Measurements from ENCODE around the gene TOGARAM2.

TOGARAM2 gene

GRCh38 chr2:29100564-29100963, 119.5 kb downstream of the TOGARAM2 start:
- Histone ChIP-seq H3K4me3 (no peak overlapping the region), H3K9ac (ENCODE audit: insufficient read length) (no peak overlapping the region), H3K9me3 (ENCODE audit: low read depth, low read length) (no peaks in the 10 kb centered on the region), H3K27ac (no peak overlapping the region), H3K36me3 (ENCODE audit: insufficient read depth, low read length) (no peaks in the 10 kb centered on the region)
- no peak for DNase-seq (ENCODE audit: low read depth, low spot score)
- TF ChIP-seq EZH2 (IDR thresholded peaks at IDR 0.05): no peak
- TF ChIP-seq POLR2AphosphoS5 (IDR thresholded peaks at IDR 0.05; ENCODE audit: borderline replicate concordance, low read depth, low read length): no peak
- TF ChIP-seq FOXP2 (optimal IDR thresholded peaks at IDR 0.05; ENCODE audit: control extremely low read depth, extremely low read length, insufficient read depth): no peak

Data from SK-N-MC (cell line).